ENCODE measurements around the gene TIGD6.

GRCh38 chr5:149948993-149949392, 51.5 kb downstream of the TIGD6 start:
- TF ChIP-seq CTCF (IDR thresholded peaks at IDR 0.05) (no peak), POLR2A (IDR thresholded peaks at IDR 0.05) (no peak)

All from gastroesophageal sphincter (tissue), 3 donors.